K562 (cell line): ENCODE data around the gene MSRB3. TPM values are rescaled to one million over a fixed set of nuclear protein-coding genes. Genes with fewer than 3 reads are reported as not detected.

Experiments
- ATAC-seq: fragments of 200-7000 bp; cut with Tn5 transposase; 3 replicates; pipeline ENCODE4 v1.9.1; 2020; ENCODE audit warnings: moderate library complexity
- Bru-seq: library from RNA; stranded (reverse); fragments of 400-500 nt; gene quantifications from one replicate; lab custom pipeline; 2021; lab: Mats Ljungman, UMichigan
- BruChase-seq, 2 experiments: library from RNA; stranded (reverse); fragments of 400-500 nt; gene quantifications; one replicate each; lab custom pipeline; 2021; lab: Mats Ljungman, UMichigan
- BruUV-seq: library from RNA; stranded (reverse); fragments of 400-500 nt; replicated peaks from 2 replicates; lab custom pipeline; 2021; lab: Mats Ljungman, UMichigan
- CTCF ChIA-PET: fragments of 300-600 bp; formaldehyde crosslinking; extraction: SDS; loops from one replicate; lab custom pipeline; 2021; ENCODE audit warnings: low intra/inter-chr PET ratio; lab: Yijun Ruan, JAX
- POLR2A ChIA-PET: fragments of 300-600, 350-650 bp; sonication (Branson Sonifier 250); formaldehyde crosslinking; extraction: SDS; loops from one replicate; lab custom pipeline; 2021; ENCODE audit warnings: antibody characterized with exemption, inconsistent platforms; lab: Yijun Ruan, JAX
- DNase-seq, 4 experiments: peaks; one replicate each; pipeline versions ENCODE4 v3.0.0 to v3.0.0-alpha.2; 2011 to 2018; ENCODE audit warnings: low spot score in 3 of 4, mixed read lengths in 3 of 4; ENCODE audit errors: extremely low read depth in 1 of 4
- FAIRE-seq: peaks from 2 replicates; lab custom pipeline; 2011; peaks lifted over from hg19 to GRCh38; lab: Jason Lieb, UNC
- H2AFZ ChIP-seq: 2 replicates; pipeline ENCODE4 v1.6.0; 2011; ENCODE audit warnings: low read depth, low read length, control low read depth, inconsistent platforms
- H3K27ac ChIP-seq: fragments of 200-600 bp; 3 replicates; pipeline ENCODE4 v1.8.0; 2011; ENCODE audit warnings: low read depth, mild to moderate bottlenecking, control low read depth, inconsistent platforms, low read length, moderate library complexity, mixed read lengths; ENCODE audit errors: extremely low read depth
- H3K27me3 ChIP-seq, 2 experiments: fragments of 300-600 bp in 1 of 2; 2 replicates in 1 of 2; 3 replicates in 1 of 2; pipeline versions ENCODE4 v1.6.0 to v1.8.0; 2011; ENCODE audit warnings: inconsistent platforms in 2 of 2, low read length in 2 of 2, mild to moderate bottlenecking in 1 of 2, mixed read lengths in 1 of 2, moderate library complexity in 1 of 2; ENCODE audit not compliant: control insufficient read depth in 2 of 2, insufficient read depth in 2 of 2
- H3K36me3 ChIP-seq: fragments of 300-600 bp; 3 replicates; pipeline ENCODE4 v1.8.0; 2011; ENCODE audit warnings: mild to moderate bottlenecking, low read length, inconsistent platforms; ENCODE audit not compliant: control insufficient read depth, insufficient read depth
- H3K4me1 ChIP-seq, 2 experiments: fragments of 200-600 bp in 1 of 2; replicated peaks in 1 of 2; 2 replicates in 1 of 2; 3 replicates in 1 of 2; pipeline versions ENCODE4 v1.5.1 to v1.8.0; 2011; ENCODE audit warnings: inconsistent platforms in 2 of 2, low read length in 2 of 2, mild to moderate bottlenecking in 1 of 2, mixed read lengths in 1 of 2, moderate library complexity in 1 of 2; ENCODE audit not compliant: control insufficient read depth in 2 of 2, insufficient read depth in 2 of 2
- H3K4me2 ChIP-seq: 2 replicates; pipeline ENCODE4 v1.6.1; 2011; ENCODE audit warnings: low read length, control low read depth, inconsistent platforms, mixed read lengths; ENCODE audit not compliant: insufficient read depth
- H3K4me3 ChIP-seq: fragments of 200-600 bp; sonication (generic), shearing (Covaris generic); 2 replicates; pipeline ENCODE4 v1.5.1; 2016; ENCODE audit warnings: control low read depth, inconsistent platforms
- H3K79me2 ChIP-seq: fragments of 200-600 bp; 3 replicates; pipeline ENCODE4 v1.8.0; 2011; ENCODE audit warnings: low read length, inconsistent platforms; ENCODE audit not compliant: control insufficient read depth, insufficient read depth
- H3K9ac ChIP-seq, 2 experiments: 2 replicates each; pipeline versions ENCODE4 v1.6.0 to v1.6.1; 2011; ENCODE audit warnings: low read depth in 2 of 2, low read length in 2 of 2, control low read depth in 1 of 2, inconsistent platforms in 1 of 2, mild to moderate bottlenecking in 1 of 2, mixed read lengths in 1 of 2; ENCODE audit not compliant: insufficient read depth in 1 of 2
- H3K9me1 ChIP-seq: one replicate; pipeline ENCODE4 v1.6.0; 2011; ENCODE audit warnings: inconsistent platforms, mild to moderate bottlenecking, low read length, moderate library complexity; ENCODE audit not compliant: control insufficient read depth, insufficient read depth
- H3K9me3 ChIP-seq: replicated peaks from 2 replicates; pipeline ENCODE4 v1.5.1; 2011; ENCODE audit warnings: low read depth, low read length, inconsistent platforms; ENCODE audit not compliant: control insufficient read depth, insufficient read depth
- H4K20me1 ChIP-seq: replicated peaks from 2 replicates; pipeline ENCODE4 v1.6.1; 2011; ENCODE audit warnings: low read length, inconsistent platforms, mixed read lengths; ENCODE audit not compliant: control insufficient read depth, insufficient read depth
- CTBP1 ChIP-seq: fragments of 450-650 bp; IDR thresholded peaks from 2 replicates; pipeline ENCODE4 v1.6.1; 2016; ENCODE audit warnings: borderline replicate concordance
- CXXC5 ChIP-seq: fragments of 250-450 bp; sonication (Bioruptor Pico); IDR thresholded peaks from 2 replicates; pipeline ENCODE4 v1.8.0; 2022; ENCODE audit warnings: inconsistent platforms, mild to moderate bottlenecking, moderate library complexity
- MAFK ChIP-seq: IDR thresholded peaks from 2 replicates; pipeline ENCODE4 v1.6.1; 2011; ENCODE audit warnings: low read length, improper control_type of control experiment
- MAZ ChIP-seq, 2 experiments: fragments of 450-650 bp in 1 of 2; sonication (generic) in 1 of 2; formaldehyde crosslinking; IDR thresholded peaks in 1 of 2; conservative IDR thresholded peaks in 1 of 2; 2 replicates each; pipeline versions ENCODE4 v1.4.0 to v1.5.0; 2020; ENCODE audit warnings: mild to moderate bottlenecking in 1 of 2, missing genetic modification reagents in 1 of 2
- NFYB ChIP-seq: IDR thresholded peaks from 2 replicates; pipeline ENCODE4 v1.6.1; 2011; ENCODE audit warnings: mild to moderate bottlenecking, moderate library complexity; ENCODE audit not compliant: insufficient read length; ENCODE audit errors: extremely low read depth
- PCBP1 ChIP-seq: fragments of 200-400 bp; formaldehyde crosslinking; IDR thresholded peaks from 2 replicates; pipeline ENCODE4 v1.6.1; 2018; ENCODE audit warnings: mild to moderate bottlenecking, low read depth, low read length; ENCODE audit not compliant: poor library complexity, severe bottlenecking
- TFAP4 ChIP-seq: sonication (generic); formaldehyde crosslinking; IDR thresholded peaks from 2 replicates; pipeline ENCODE4 v1.8.0; 2022; ENCODE audit warnings: missing genetic modification reagents, mild to moderate bottlenecking, moderate library complexity, borderline replicate concordance
- VEZF1 ChIP-seq: fragments of 200-800 bp; sonication (Bioruptor generic); IDR thresholded peaks from 2 replicates; pipeline ENCODE4 v1.6.1; 2017; ENCODE audit warnings: missing genetic modification characterization, missing compliant biosample characterization
- WGBS: fragments of 100-300 bp; shearing (Covaris generic); methylation state at CpG from one replicate; pipeline ENCODE4 v1.1.6; 2016; ENCODE audit warnings: low coverage, mixed read lengths; ENCODE audit not compliant: insufficient coverage; ENCODE audit errors: missing lambda C conversion rate; 5-methylcytosine and 5-hydroxymethylcytosine counted together
- in situ Hi-C: fragments of 300-500 bp; cut with MboI; formaldehyde crosslinking; loops from 4 replicates; pipeline ENCODE4 v1.15.0; 2018; ENCODE audit warnings: inconsistent platforms, mixed read lengths
- intact Hi-C: fragments of 100-400 bp; cut with micrococcal nuclease; formaldehyde crosslinking; loops from 2 replicates; pipeline ENCODE4 v1.14.2; 2022
- long read RNA-seq, 3 experiments: library from polyadenylated mRNA in 2 of 3; library from RNA in 1 of 3; unstranded in 2 of 3; stranded (forward) in 1 of 3; transcript quantifications; one replicate each; pipeline ENCODE4 v2.0.0, GENCODE V29; 2019 to 2022
- polyA minus RNA-seq, 3 experiments: library from RNA; depleted of rRNA, polyadenylated mRNA; stranded (reverse); fragments of >200 nt; gene quantifications; 2 replicates each; pipeline ENCODE4 v1.2.3, GENCODE V29; 2011
- polyA plus RNA-seq, 8 experiments: library from polyadenylated mRNA; depleted of rRNA in 4 of 8; stranded (reverse) in 5 of 8; unstranded in 3 of 8; fragments of >200 nt; fragmentation: Nextera tagmentation in 2 of 8; fragmentation: Illumina TruSeq in 1 of 8; extraction: Ambion mirVana in 2 of 8; extraction: Trizol in 1 of 8; gene quantifications; 2 replicates each; pipeline versions ENCODE4 v1.2.1 to v1.2.3, GENCODE V29; 2011 to 2014; ENCODE audit warnings: inconsistent platforms in 1 of 8, missing spikeins in 1 of 8
- total RNA-seq, 7 experiments: library from RNA; depleted of rRNA in 6 of 7; stranded (reverse); fragments of >200 nt in 6 of 7; fragmentation: Illumina TruSeq in 2 of 7; extraction: Trizol in 2 of 7; gene quantifications; 2 replicates each; pipeline versions ENCODE4 v1.2.1 to v1.2.3, GENCODE V29; 2011 to 2021; ENCODE audit warnings: low replicate concordance in 1 of 7
- TF ChIP-seq, protein P1 (sequence below), 2 experiments: fragments of 200-800 bp in 1 of 2; sonication (Bioruptor generic) in 1 of 2; sonication (generic) in 1 of 2; formaldehyde crosslinking in 1 of 2; IDR thresholded peaks in 1 of 2; conservative IDR thresholded peaks in 1 of 2; 2 replicates each; pipeline versions ENCODE4 v1.5.0 to v1.6.1; 2016 to 2020; ENCODE audit warnings: missing compliant biosample characterization in 1 of 2, missing genetic modification characterization in 1 of 2, missing genetic modification reagents in 1 of 2

Gene MSRB3
- not detected in 2 replicates for total RNA-seq (2011; cell fraction: chromatin; rRNA removed; ENCODE audit: low replicate concordance)
- total RNA-seq (2011; cell fraction: nucleolus; rRNA removed), result not detected in 2 replicates
- not detected in 2 replicates for total RNA-seq (2011; cell fraction: nucleoplasm; rRNA removed)
- total RNA-seq (2014; rRNA removed) (not detected in 2 replicates), total RNA-seq (2014; rRNA removed; fragmentation: Illumina TruSeq; extraction: Trizol) (not detected in 2 replicates), total RNA-seq (2015; rRNA removed; fragmentation: Illumina TruSeq; extraction: Trizol) (not detected in 2 replicates), total RNA-seq (2021) (0.04 and 0.38 TPM in 2 replicates), polyA plus RNA-seq (2011; rRNA removed) (not detected in 2 replicates), polyA plus RNA-seq (2014; fragmentation: Illumina TruSeq; extraction: Trizol) (not detected in 2 replicates), polyA plus RNA-seq (2014; fragmentation: Nextera tagmentation; extraction: Ambion mirVana) (not detected), polyA plus RNA-seq (2014; rRNA removed) (not detected in 2 replicates), polyA minus RNA-seq (2011; rRNA and poly(A)+ RNA removed) (not detected in 2 replicates), Bru-seq, nascent RNA (percentile 5 among the genes with signal in this experiment), BruChase-seq, experiment 1, labeled RNA remaining after a 2-hour chase (percentile 20 among the genes with signal in this experiment), BruChase-seq, experiment 2, labeled RNA remaining after a 6-hour chase (percentile 22 among the genes with signal in this experiment)
- 0.06 TPM in 1 of 2 replicates, not detected in the other for polyA plus RNA-seq (2011; cell fraction: cytosol; rRNA removed)
- polyA plus RNA-seq (2011; cell fraction: nucleus; rRNA removed), result not detected in 2 replicates
- polyA plus RNA-seq (2012), result not detected in 2 replicates
- polyA minus RNA-seq (2011; cell fraction: cytosol; rRNA and poly(A)+ RNA removed), result not detected in 2 replicates
- not detected in 2 replicates for polyA minus RNA-seq (2011; cell fraction: nucleus; rRNA and poly(A)+ RNA removed)
- long read RNA-seq, experiment 1, partial matches to known transcripts, result 0 of 1 reads
- long read RNA-seq, experiment 1, other reads (novel, unspliced or antisense), result 1 of 1 reads
- long read RNA-seq, experiment 2, result 0 reads
- long read RNA-seq, experiment 3, result 0 reads

- WGBS, result 2% methylated on average over 21 of the region's 85 CpGs
- FAIRE-seq (no peak), ATAC-seq (peak; percentile 87), DNase-seq (peak; percentile 14 to 30 (median 16))
- Histone ChIP-seq H3K27me3 (peaks cover 20 to 25% of the 10 kb centered on the region in 2 experiments), H3K4me1 (peaks cover 0 to 14% of the 10 kb centered on the region in 2 experiments; a peak in 2 of 5 replicates), H3K9me3 (no peaks in the 10 kb centered on the region), H3K4me3 (peak within 1 kb of the TSS; percentile 24), H3K4me2 (peak within 1 kb of the TSS; percentile 27), H3K79me2 (no peaks in the 10 kb centered on the region), H2AFZ (no peak within 1 kb of the TSS), H3K36me3 (no peaks in the 10 kb centered on the region), H3K9ac (peak within 1 kb of the TSS in 1 of 2 experiments; percentile 45; a peak in 2 of 4 replicates), H3K9me1 (no peaks in the 10 kb centered on the region), H4K20me1 (0 out of 2 replicates have a peak, but pooled peaks cover 2% of the 10 kb centered on the region), H3K27ac (no peak within 1 kb of the TSS)
- no TSS peak for BruUV-seq
- CTCF ChIA-PET, result no interaction called here
- intact Hi-C loops (no loop called here), in situ Hi-C loops (no loop called here)
- TF ChIP-seq MAZ (CRISPR knock-in tag; conservative IDR thresholded peaks at IDR 0.05 in 1 of 2, IDR thresholded peaks at IDR 0.05 in 1 of 2) (0 out of 4 replicates have a peak, but pooled peaks of 1 of the 2 experiments have one; percentile 6), VEZF1 (CRISPR knock-in tag) (peak; percentile 29; the same call in 1 of the 2 replicates), CXXC5 (CRISPR knock-in tag) (peak; percentile 16; the same call in 1 of the 2 replicates), NFYB (no peak), CTBP1 (0 out of 2 replicates have a peak, but pooled peaks have one; percentile 20), PCBP1 (peak; percentile 46), MAFK (no peak), TFAP4 (CRISPR knock-in tag) (0 out of 2 replicates have a peak, but pooled peaks have one; percentile 8)
- TF ChIP-seq, protein P1, sequence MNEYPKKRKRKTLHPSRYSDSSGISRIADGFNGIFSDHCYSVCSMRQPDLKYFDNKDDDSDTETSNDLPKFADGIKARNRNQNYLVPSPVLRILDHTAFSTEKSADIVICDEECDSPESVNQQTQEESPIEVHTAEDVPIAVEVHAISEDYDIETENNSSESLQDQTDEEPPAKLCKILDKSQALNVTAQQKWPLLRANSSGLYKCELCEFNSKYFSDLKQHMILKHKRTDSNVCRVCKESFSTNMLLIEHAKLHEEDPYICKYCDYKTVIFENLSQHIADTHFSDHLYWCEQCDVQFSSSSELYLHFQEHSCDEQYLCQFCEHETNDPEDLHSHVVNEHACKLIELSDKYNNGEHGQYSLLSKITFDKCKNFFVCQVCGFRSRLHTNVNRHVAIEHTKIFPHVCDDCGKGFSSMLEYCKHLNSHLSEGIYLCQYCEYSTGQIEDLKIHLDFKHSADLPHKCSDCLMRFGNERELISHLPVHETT (CRISPR knock-in tag; conservative IDR thresholded peaks at IDR 0.05 in 1 of 2, IDR thresholded peaks at IDR 0.05 in 1 of 2), result no peak
- POLR2A ChIA-PET, result no interaction called here
Measured at GRCh38 chr12:65278576-65279368, at the start of gene MSRB3. TSS of gene MSRB3 (plus strand) at chr12:65278683. CDS start at chr12:65308580, 29,897 bp downstream.
